HUES6 (cell line): ENCODE data around the gene ADRA2C.

Experiments used
- H3K27ac ChIP-seq: 2 replicates; pipeline ENCODE4 v1.7.0; 2013; ENCODE audit warnings: low read depth, mild to moderate bottlenecking, low read length, inconsistent platforms
- H3K27me3 ChIP-seq: 2 replicates; pipeline ENCODE4 v1.6.1; 2013; ENCODE audit warnings: low read length; ENCODE audit not compliant: control insufficient read depth, insufficient read depth
- H3K36me3 ChIP-seq: 2 replicates; pipeline ENCODE4 v1.6.1; 2013; ENCODE audit warnings: low read length; ENCODE audit not compliant: control insufficient read depth, insufficient read depth
- H3K4me1 ChIP-seq: 2 replicates; pipeline ENCODE4 v1.6.1; 2013; ENCODE audit warnings: low read length; ENCODE audit not compliant: control insufficient read depth, insufficient read depth
- H3K4me3 ChIP-seq: 2 replicates; pipeline ENCODE4 v1.5.1; 2013; ENCODE audit warnings: low read depth, low read length
- H3K9ac ChIP-seq: one replicate; pipeline ENCODE4 v1.6.1; 2013; ENCODE audit warnings: mild to moderate bottlenecking, low read length
- H3K9me3 ChIP-seq: 2 replicates; pipeline ENCODE4 v1.6.1; 2013; ENCODE audit warnings: low read depth, low read length; ENCODE audit not compliant: control insufficient read depth, insufficient read depth

Gene ADRA2C

DNA sequence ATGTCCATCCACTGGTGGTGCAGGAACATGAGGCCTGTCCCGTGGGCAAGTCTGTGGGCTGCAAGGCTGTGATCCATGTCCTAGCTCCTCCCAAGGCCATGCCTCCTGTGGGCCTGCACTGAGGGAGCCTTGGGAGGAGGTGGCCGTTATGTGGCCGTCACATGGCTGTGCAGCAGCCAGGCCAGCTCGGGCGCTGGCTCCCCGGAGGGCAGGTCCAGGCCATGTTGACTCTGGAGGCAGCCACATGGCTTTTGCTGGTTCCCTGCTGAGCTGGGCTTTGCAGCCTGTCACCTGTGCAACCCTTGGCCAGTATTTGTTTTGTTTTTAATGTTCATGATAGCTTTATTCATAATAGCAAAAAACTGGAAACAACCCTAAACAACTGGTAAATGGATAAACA is 13.3 kb downstream of the ADRA2C start:
- Histone ChIP-seq H3K4me3 (no peak overlapping the region), H3K27me3 (0 out of 2 replicates have a peak, but pooled peaks cover 3% of the 10 kb centered on the region), H3K36me3 (no peaks in the 10 kb centered on the region), H3K4me1 (peaks cover 10% of the 10 kb centered on the region; the same call in 1 of the 2 replicates), H3K27ac (no peak overlapping the region), H3K9ac (no peak overlapping the region), H3K9me3 (peaks cover 10% of the 10 kb centered on the region)

DNA sequence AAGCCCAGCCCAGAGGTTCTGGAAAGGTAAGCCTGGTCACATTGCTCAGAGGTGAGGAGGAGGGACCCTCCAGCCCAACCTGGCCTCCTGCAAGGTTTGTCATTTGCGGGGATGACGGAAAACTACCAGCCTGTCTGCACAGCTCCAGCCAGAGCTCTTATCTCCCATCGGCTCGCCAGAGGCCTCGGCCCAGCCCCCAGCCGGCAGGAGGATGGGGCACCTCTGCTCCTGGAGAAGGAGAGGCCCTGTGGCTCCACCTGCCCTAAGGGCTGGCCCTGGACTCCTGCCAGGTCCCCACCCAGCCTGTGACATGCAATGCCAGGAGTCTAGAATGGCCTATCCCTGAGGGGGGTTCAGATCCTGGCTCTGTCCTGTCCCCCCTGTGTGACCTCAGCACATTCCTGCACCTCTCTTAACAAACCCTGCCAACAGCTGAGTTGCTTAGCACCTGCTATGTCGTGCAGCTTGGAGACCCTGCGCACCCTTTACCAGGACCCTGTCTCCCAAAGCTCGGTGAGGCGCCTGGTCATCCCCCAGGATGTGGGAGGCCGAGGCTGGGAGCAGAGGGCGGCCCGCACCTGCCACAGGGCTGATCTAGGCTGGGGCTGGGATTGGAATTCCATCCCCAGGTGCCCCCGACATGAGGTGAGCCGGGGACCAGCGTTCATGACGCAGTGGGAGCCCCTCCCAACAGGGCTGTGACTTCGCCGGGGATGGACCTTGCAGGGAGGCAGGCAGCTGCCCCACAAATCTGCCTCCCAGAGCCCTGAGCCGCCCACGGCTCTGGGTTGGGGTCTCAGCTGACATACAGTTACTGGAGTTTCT is 14.4 kb downstream of the ADRA2C start:
- Histone ChIP-seq H3K27ac (no peak overlapping the region), H3K9me3 (peaks cover 10% of the 10 kb centered on the region)

DNA sequence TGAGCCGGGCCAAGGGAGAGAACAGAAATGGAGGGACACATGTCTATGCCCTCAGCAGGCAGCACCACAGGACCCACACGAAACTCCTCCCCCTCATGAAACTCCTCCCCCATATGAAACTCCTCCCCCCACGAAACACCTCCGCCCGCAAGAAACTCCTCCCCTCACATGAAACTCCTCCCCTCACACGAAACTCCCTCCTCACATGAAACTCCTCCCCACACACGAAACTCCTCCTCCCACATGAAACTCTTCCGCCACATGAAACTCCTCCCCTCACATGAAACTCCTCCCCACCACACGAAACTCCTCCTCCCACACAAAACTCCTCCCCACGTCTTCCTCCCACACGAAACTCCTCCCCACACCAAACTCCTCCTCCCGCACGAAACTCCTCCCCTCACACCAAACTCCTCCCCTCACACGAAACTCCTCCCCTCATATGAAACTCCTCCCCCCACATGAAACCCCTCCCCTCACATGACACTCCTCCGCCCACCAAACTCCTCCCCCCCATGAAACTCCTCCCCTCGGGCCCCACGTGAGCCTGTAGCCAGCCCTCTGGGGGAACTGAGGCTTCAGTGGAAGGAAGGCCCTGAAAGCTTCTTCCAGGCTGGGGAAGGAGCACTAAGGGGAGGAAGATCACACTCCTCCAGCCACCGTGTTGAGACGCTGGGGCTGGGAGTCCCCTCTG is 15.2 kb downstream of the ADRA2C start:
- H3K9ac ChIP-seq, result no peak overlapping the region
- H3K4me3 ChIP-seq, result no peak overlapping the region
- H3K27ac ChIP-seq, result no peak overlapping the region
- H3K36me3 ChIP-seq, result no peaks in the 10 kb centered on the region
- H3K27me3 ChIP-seq, result 0 out of 2 replicates have a peak, but pooled peaks cover 3% of the 10 kb centered on the region
- peaks cover 10% of the 10 kb centered on the region for H3K9me3 ChIP-seq
- H3K4me1 ChIP-seq, result peaks cover 10% of the 10 kb centered on the region; the same call in 1 of the 2 replicates

More for the DNA sequence above, 14.4 kb downstream of the ADRA2C start:
- Histone ChIP-seq H3K4me1 (peaks cover 10% of the 10 kb centered on the region; the same call in 1 of the 2 replicates), H3K9ac (no peak overlapping the region), H3K36me3 (no peaks in the 10 kb centered on the region), H3K4me3 (no peak overlapping the region), H3K27me3 (0 out of 2 replicates have a peak, but pooled peaks cover 3% of the 10 kb centered on the region)

DNA sequence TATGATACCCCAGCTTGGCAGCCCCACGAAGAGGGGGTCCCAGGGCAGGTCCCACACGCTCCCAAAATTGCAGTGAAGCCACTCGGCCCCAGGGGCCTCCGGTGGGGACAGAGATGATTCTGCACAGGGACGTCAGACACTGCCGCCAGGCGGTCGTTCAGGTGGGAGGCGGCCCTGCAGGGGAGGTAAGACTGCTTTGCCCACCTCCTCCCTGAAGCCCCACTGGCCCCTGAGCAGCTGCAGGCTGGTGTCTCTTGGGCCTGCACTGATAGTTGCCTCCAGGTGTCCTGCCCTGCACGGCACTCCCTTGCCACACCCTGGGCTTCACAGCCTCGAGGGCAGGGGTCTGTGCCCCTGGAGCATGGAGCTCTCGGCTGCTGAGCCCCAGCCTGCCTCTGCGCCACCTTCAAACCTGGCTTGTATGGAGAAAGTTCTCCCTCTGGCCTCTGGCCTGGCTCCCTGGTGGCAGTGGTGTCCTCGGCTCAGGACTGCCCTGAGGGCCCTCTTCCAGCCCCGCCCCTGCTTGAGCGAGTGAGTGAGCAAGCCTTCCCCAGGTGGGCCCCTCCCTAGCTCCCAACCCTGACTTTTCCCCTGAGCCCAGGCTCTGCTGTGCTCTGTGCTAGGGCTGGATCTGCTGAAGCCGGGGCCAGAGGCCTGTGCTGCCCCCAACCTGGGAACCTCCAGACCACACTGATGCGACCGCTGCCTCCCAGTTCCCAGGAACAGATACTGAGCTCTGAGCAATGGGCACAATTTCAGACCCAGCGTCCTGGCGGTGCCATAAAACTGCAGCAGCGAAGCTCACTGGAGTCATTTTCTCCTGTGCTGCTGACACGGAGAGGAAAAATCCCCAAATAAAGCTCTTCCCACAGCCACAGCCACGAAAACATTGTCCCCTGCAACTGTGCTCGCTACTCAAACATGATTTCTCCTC is 16.1 kb downstream of the ADRA2C start:
- Histone ChIP-seq H3K4me1 (peaks cover 10% of the 10 kb centered on the region; the same call in 1 of the 2 replicates), H3K9ac (no peak overlapping the region), H3K27ac (no peak overlapping the region), H3K27me3 (0 out of 2 replicates have a peak, but pooled peaks cover 3% of the 10 kb centered on the region), H3K36me3 (no peaks in the 10 kb centered on the region), H3K9me3 (peaks cover 10% of the 10 kb centered on the region), H3K4me3 (no peak overlapping the region)

DNA sequence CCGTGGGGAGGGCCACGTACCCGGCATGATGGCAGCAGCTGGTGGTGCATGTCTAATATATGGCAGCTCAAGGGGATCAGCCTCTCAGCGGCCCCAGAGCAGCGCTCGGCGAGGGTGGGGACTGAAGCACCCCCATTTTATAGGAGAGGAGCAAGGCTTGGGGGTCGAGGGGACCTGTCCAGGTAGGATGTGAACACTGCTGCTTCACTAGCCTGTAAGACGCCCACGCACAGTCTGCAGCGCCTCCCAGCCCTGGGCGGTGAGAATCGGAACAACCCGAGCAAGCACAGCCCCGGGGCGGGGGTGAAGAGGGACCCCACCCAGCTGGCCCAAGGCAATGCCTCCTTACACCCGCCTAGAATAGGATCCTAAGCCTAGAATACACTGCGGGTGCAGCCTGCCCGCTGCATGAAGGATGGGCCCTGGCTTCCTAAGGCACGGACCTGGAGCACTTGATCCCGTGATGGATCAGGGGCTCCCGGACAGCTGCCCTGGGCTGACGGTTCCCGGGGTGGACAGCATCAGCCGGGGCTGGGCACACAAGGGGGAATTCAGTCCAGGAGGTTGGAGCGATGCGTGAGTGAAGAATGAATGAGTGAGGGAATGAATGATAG is 17.6 kb downstream of the ADRA2C start:
- H3K4me3 ChIP-seq, result no peak overlapping the region
- no peaks in the 10 kb centered on the region for H3K36me3 ChIP-seq
- no peak overlapping the region for H3K27ac ChIP-seq
- no peak overlapping the region for H3K9ac ChIP-seq
- H3K27me3 ChIP-seq, result 0 out of 2 replicates have a peak, but pooled peaks cover 3% of the 10 kb centered on the region
- H3K4me1 ChIP-seq, result peaks cover 10% of the 10 kb centered on the region; the same call in 1 of the 2 replicates
- H3K9me3 ChIP-seq, result peaks cover 7% of the 10 kb centered on the region

DNA sequence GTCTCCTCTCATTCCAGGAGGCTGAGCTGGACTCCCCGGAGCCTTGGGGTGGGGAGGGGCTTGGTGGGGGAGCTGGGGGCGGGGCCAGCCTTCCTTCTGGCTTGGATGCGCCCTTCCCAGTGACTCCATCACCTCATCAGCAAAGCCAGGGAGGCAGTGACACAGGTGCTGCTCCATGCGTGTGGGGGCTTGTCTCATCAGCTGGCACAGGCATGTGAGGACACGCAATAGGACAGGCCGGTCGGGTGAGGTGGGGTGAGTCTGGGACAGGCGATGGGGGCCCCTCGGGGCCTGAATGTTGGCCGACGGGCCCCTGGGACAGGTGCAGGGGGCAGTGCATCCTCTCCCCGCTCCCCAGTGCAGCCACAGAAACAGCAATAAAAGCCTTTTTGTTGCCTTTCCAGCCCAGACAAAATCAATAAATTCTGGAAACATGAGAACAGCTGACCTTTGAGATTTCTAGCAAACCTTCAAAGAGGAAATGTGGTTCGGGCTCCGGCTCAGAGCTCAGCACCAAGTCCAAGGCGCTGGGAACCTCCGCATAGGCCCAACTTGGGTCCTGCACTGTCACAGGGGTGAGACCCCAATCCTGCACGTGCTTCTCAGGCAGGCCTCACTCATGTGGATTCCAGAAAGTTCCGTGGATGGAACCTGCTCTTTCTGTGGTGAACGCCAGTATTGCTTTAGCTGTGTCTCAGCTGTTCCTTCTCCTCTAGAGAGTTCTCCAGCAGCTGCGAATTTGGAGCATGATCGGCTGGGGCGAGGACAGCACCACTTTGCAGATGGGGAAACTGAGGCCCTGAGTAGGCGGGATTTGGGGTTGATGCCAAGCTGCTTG is 18.5 kb downstream of the ADRA2C start:
- 0 out of 2 replicates have a peak, but pooled peaks cover 3% of the 10 kb centered on the region for H3K27me3 ChIP-seq
- no peaks in the 10 kb centered on the region for H3K36me3 ChIP-seq
- peaks cover 10% of the 10 kb centered on the region; the same call in 1 of the 2 replicates for H3K4me1 ChIP-seq
- no peak overlapping the region for H3K27ac ChIP-seq
- H3K4me3 ChIP-seq, result no peak overlapping the region
- no peak overlapping the region for H3K9ac ChIP-seq
- H3K9me3 ChIP-seq, result peaks cover 7% of the 10 kb centered on the region

DNA sequence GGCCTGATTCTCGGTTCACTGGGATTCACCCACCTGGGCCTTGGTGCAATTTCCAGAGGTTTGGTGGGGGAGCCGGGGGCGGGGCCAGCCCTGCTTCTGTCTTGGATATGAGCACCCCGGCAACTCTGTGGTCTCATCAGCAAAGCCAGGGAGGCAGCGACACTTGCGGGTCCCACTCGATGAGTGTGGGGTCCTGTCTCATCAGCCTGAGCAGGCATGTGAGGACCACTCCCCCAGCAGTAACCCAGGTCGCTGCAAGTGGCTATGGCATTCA is 19.0 kb downstream of the ADRA2C start:
- no peak overlapping the region for H3K27ac ChIP-seq
- no peak overlapping the region for H3K9ac ChIP-seq
- peaks cover 7% of the 10 kb centered on the region; the same call in 1 of the 2 replicates for H3K4me1 ChIP-seq
- peaks cover 7% of the 10 kb centered on the region for H3K9me3 ChIP-seq
- no peak overlapping the region for H3K4me3 ChIP-seq
- 0 out of 2 replicates have a peak, but pooled peaks cover 3% of the 10 kb centered on the region for H3K27me3 ChIP-seq
- H3K36me3 ChIP-seq, result no peaks in the 10 kb centered on the region

DNA sequence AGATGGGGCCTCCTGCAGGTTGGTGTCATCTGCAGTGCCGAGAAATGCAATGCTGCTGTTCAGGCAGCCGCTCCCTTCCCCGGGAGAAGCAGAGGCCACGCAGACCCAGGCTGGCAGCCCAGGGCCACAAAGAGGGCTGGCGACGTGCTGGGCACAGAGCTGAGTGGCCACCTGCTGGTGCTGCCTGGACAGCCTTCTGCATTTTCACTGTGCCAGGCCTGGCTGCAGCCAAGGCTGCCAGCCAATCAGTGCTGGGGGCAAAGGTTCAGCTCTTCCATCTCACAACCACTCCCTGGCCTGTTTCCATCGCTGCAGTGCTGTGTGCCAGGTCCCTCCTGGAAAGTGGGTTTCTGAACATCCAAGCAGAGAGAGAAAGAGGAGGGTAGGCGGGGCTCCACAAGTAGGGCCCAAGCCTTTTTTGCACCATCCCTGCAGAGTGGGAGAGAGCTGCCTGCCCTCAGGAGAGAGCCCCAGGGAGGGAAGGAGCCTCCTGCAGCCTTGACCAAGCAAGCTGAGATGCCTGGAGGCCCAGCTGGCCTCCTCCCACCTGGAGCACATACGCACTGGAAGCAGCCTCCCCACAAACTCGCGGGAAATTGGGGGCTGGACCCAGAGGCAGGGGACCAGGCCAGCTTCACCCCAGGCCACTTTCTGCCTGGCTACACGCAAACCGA is 20.1 kb downstream of the ADRA2C start:
- peaks cover 4% of the 10 kb centered on the region; the same call in 1 of the 2 replicates for H3K27me3 ChIP-seq
- no peak overlapping the region for H3K27ac ChIP-seq
- H3K36me3 ChIP-seq, result no peaks in the 10 kb centered on the region
- H3K9ac ChIP-seq, result no peak overlapping the region
- H3K4me1 ChIP-seq, result no peaks in the 10 kb centered on the region; the same call in 1 of the 2 replicates
- peaks cover 7% of the 10 kb centered on the region for H3K9me3 ChIP-seq
- no peak overlapping the region for H3K4me3 ChIP-seq

DNA sequence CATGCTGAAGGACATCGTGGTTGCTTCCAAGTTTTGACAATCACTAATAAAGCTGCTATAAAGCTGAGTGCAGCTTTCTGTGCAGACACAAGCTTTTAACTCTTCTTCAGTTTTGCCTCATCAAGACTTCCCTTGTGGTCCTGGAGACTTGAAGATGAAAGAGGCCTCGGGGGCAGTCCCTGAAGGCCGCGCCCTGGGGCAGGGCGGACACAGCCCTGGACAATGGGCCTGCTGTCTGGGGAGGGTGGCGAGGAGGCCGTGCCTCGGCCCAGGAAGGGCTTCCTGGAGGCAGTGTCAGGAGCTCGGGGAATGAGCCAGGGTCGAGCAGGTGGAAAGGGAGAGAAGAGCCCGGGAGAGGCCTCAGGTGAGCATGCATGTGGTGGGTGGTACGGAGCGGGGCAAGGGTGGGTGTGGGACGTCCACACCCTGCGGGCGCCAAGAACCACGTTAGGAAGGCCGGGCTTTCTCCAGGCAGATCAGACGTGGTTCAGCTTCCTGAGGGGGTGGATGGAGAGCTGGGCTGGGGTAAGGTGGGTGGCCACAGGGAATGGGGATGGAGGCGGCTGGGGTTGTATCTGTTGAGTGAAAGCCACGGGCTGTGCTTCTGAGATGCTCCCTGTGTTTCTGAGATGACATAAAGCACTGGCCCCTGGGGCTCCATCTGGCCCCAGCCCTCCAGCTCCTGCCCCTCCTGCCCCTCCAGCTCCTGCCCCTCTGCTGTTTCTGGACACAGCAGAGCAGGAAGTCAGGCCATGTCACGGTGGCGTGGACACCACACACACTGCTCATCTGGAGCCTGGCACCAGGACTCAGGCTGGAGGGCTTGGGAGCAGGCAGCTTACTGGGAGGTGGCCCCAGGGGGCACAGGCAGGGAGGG is 21.5 kb downstream of the ADRA2C start:
- Histone ChIP-seq H3K27ac (no peak overlapping the region), H3K9ac (no peak overlapping the region), H3K9me3 (no peaks in the 10 kb centered on the region), H3K4me1 (peaks cover 4% of the 10 kb centered on the region; the same call in 1 of the 2 replicates), H3K27me3 (peaks cover 4% of the 10 kb centered on the region; the same call in 1 of the 2 replicates), H3K36me3 (no peaks in the 10 kb centered on the region), H3K4me3 (no peak overlapping the region)
